Fibroblast of villous mesenchyme (primary cell): Measurements from ENCODE around the gene TRAP1. TPM values are rescaled to one million over a fixed set of nuclear protein-coding genes. Genes with fewer than 3 reads are reported as not detected.

Experiments used
- DNase-seq: peaks from one replicate; pipeline ENCODE4 v3.0.0-alpha.2; 2010; ENCODE audit warnings: low read depth
- H3K4me3 ChIP-seq: 2 replicates; pipeline ENCODE4 v1.5.1; 2011; ENCODE audit warnings: low read depth, mild to moderate bottlenecking, low read length
- total RNA-seq: library from RNA; depleted of rRNA; stranded (reverse); fragments of >200 nt; gene quantifications from 2 replicates; pipeline ENCODE4 v1.2.3, GENCODE V29; 2012
- TF ChIP-seq, protein P1 (sequence below): IDR thresholded peaks from 2 replicates; pipeline ENCODE4 v1.5.1; 2012; ENCODE audit warnings: low read depth, mild to moderate bottlenecking, low read length; ENCODE audit not compliant: insufficient read depth

TRAP1 gene
- total RNA-seq, 1 donor: 59.6 TPM

DNA sequence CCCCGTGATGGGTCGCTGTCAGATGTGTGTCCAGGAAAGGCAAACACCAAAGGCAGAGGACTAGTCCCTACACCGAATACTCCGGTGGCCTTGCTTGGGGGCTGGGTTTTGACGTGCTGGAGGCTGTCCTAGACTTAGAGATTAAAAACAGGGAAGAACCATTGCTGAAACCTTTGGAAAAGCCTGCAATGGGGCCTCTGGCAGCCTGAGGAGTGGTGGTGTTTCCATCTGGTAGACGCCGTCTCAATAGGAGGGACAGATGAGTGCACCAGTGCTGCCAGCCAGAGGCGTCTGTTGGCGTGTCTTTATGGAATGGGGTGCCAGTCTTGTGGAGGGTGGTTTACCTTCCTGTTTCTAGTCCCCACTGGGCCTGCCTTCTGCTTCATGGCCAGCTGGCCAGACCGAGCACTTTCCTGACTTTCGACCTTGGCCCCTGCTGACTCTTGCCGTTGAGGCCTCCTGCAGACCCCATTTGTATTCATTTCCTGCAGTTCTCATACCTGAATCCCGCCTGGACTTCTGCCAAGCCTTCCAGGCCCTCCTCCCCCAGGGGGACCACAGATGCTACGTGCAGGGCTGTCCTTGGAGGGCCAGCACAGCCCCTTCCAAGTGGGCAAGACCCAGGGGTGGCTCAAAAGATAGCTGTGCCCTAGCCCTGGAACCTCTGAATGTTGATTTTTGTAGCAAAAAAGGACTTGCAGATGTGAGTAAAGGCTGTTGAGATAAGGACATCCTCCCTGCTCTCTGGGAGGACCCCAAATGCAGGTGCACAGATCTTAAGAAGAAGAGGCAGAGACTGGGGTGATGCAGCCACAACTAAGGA lies 64.7 kb downstream of the TRAP1 start:
- TF ChIP-seq, protein P1, sequence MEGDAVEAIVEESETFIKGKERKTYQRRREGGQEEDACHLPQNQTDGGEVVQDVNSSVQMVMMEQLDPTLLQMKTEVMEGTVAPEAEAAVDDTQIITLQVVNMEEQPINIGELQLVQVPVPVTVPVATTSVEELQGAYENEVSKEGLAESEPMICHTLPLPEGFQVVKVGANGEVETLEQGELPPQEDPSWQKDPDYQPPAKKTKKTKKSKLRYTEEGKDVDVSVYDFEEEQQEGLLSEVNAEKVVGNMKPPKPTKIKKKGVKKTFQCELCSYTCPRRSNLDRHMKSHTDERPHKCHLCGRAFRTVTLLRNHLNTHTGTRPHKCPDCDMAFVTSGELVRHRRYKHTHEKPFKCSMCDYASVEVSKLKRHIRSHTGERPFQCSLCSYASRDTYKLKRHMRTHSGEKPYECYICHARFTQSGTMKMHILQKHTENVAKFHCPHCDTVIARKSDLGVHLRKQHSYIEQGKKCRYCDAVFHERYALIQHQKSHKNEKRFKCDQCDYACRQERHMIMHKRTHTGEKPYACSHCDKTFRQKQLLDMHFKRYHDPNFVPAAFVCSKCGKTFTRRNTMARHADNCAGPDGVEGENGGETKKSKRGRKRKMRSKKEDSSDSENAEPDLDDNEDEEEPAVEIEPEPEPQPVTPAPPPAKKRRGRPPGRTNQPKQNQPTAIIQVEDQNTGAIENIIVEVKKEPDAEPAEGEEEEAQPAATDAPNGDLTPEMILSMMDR: no peak

DNA sequence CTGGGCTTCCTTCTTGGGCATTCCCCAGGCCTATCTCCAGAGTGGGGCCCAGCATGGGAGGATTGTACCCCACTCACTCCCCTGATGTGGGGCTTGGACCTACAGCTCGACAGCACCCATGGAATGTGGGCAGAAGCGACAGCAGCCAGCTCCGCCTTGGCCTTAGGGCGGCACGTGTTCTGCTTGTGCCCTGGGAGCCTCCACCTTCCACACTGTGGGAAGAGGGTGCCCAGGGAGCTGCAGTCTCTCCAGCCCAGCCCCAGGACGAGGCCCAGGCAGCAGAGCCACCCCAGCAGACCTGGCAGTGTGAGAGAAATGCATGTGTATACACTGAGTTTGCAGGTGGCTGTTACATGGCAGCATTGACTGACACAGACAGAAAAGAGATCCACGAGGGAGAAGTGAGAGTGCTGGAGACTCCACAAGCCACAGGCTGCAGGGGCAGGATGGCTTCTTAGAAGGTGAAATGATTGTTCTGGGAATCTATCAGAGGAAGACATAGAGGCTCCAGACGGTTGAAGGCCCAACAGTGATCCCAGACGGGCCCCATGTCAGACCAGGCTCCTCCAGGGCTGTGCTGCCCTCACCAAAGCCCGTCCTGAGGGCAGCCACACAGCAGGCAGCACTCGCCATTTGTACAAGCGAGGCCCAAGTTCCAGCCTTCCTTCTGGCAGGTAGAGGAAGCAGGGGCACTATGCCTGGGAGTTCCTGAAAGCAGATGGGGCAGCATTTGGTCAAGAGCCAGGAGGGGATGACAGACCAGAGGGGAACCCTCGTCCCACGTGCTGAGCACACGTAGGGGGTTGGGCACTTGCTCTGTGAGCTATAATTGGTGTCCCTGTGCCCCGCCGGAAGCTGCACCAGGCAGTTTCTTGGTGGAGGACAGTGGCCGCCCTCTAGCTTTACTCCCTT lies 65.6 kb downstream of the TRAP1 start:
- DNase-seq: no peak
- TF ChIP-seq, protein P1: no peak
- no peak overlapping the region for H3K4me3 ChIP-seq

More for the DNA sequence above, 64.7 kb downstream of the TRAP1 start:
- DNase-seq: no peak
- H3K4me3 ChIP-seq: no peak overlapping the region

DNA sequence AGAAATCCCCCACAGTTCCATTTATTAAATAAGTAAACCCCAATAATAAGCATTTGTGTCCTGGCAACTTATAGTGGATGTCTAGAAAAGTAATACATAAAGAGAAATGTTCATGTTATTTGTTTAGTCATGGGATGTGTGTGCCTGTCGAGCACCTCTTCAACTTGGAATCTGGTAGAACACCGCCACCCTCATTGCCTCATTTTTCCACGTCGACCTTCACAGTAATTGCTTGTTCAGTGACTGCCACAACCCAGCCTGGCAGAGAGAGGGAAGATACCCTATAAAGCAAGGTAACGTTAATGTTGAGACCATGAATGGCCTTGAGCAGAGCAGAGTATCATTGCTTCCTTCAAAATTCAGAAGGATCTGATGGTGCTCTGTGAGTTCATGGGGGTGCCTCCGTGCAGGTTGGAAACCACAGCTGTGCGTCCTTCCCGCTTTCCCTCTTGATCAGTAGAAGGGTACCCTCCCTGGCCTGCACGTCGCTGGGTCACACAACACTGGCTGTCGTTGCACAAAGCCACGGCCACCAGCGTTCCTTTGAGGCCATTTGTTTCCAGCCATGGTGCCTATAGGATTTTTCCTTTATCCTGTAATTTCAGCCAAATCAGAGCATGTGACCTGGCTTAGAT lies 66.6 kb downstream of the TRAP1 start:
- no peak overlapping the region for H3K4me3 ChIP-seq
- no peak for DNase-seq
- TF ChIP-seq, protein P1: no peak

DNA sequence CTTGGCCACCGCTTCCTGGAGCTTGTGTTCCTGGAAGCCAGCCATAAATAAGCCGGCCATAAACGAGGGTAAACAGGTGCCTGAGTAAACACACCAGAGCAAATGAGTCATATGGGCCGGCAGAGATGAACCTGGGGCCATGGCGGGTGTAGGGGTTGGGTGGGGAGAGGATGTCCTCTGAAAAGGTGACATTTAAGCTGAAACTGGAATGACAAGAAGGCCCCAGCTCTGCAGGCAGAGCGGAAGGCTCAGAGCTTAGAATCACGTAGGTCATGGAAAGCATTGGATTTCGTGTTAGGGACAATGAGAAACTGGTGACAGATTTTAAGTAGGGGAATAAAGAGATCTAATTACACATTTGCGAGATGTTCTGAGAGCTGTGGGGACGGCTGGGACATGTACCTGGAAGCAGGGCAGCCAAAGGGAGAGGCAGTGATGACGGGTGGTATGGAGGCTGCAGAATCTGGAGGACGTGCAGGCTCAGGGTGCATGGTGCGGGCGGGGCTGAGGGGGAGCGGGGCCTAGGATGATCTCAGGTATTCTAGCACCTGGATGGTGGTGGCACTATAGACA lies 70.9 kb downstream of the TRAP1 start:
- TF ChIP-seq, protein P1: no peak
- H3K4me3 ChIP-seq: no peak overlapping the region
- DNase-seq: peak; percentile 50

DNA sequence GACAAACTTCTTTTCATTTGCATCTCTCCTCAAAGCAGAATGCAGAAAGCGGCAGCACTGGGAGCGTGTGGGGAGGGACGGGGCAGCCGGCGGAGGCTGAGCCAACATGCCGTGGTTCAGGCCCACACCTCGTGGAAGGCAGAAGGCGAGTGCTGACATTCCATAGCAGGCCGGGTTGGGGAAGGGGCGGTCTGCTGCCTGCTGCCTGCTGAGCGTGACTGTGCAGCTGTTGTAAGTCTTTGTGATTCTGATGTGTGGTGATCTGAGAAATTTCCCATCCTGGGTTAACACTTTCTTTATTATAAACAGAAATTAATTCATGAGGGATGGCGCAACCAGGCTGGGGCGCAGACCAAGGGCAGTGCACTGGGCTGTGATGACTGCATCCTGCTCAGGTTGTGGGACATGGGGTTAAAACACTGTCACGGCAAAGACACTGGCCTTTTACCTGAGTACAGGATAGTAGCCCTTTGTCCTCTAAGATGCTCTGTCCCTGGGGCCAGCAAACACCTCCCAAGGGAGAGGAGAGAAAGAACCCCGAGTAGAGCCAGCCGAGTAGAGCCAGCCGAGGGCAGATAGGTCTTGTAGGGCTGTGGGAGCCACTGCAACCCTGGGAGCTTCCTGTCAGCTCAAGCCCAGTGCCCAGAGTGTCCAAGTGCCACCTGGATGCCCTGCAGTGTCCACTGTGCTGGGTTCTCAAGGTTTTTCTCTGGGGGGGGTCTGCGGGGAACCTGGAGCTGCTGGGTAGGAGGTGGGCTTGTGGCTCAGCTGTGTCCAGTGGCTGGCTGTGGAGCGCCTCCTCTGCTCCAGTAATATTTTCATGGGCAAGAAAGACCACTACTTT lies 71.6 kb downstream of the TRAP1 start:
- TF ChIP-seq, protein P1: no peak
- DNase-seq: peak; percentile 82

More for the DNA sequence above, 71.6 kb downstream of the TRAP1 start:
- H3K4me3 ChIP-seq: no peak overlapping the region
